KMS-11 (cell line): ENCODE results near the gene NTSR2.

Source experiments
- H2AFZ ChIP-seq: fragments of 200-600 bp; sonication (generic); 2 replicates; pipeline ENCODE4 v1.6.1; 2016; ENCODE audit warnings: antibody characterized with exemption, mixed run types, low read depth
- H3K27ac ChIP-seq: fragments of 200-600 bp; sonication (generic); 2 replicates; pipeline ENCODE4 v1.6.1; 2016; ENCODE audit warnings: mild to moderate bottlenecking, mixed run types
- H3K27me3 ChIP-seq: fragments of 200-600 bp; sonication (generic); 2 replicates; pipeline ENCODE4 v1.6.1; 2017; ENCODE audit warnings: mild to moderate bottlenecking, low read depth, mixed run types, moderate library complexity; ENCODE audit not compliant: insufficient read depth
- H3K36me3 ChIP-seq: fragments of 200-600 bp; sonication (generic); 2 replicates; pipeline ENCODE4 v1.6.1; 2017; ENCODE audit warnings: mild to moderate bottlenecking, mixed run types; ENCODE audit not compliant: insufficient read depth
- H3K4me1 ChIP-seq: fragments of 200-600 bp; sonication (generic); 2 replicates; pipeline ENCODE4 v1.6.1; 2016; ENCODE audit warnings: mild to moderate bottlenecking, low read depth, mixed run types; ENCODE audit not compliant: poor library complexity, severe bottlenecking
- H3K4me2 ChIP-seq: fragments of 200-600 bp; sonication (generic); 2 replicates; pipeline ENCODE4 v1.7.0; 2016; ENCODE audit warnings: mild to moderate bottlenecking, mixed run types
- H3K4me3 ChIP-seq: fragments of 200-600 bp; sonication (generic); IDR thresholded peaks from 2 replicates; pipeline ENCODE4 v1.6.1; 2017; ENCODE audit warnings: low read depth, low read length, mixed read lengths; ENCODE audit not compliant: insufficient read depth
- H3K79me2 ChIP-seq: fragments of 200-600 bp; sonication (generic); 2 replicates; pipeline ENCODE4 v1.6.1; 2016; ENCODE audit warnings: low read depth, mixed run types; ENCODE audit not compliant: insufficient read depth
- H3K9ac ChIP-seq: fragments of 200-600 bp; sonication (generic); 2 replicates; pipeline ENCODE4 v1.6.1; 2016; ENCODE audit warnings: mild to moderate bottlenecking, mixed run types
- H4K20me1 ChIP-seq: fragments of 200-600 bp; sonication (generic); 2 replicates; pipeline ENCODE4 v1.6.1; 2016; ENCODE audit warnings: mild to moderate bottlenecking, mixed run types; ENCODE audit not compliant: insufficient read depth
- TF ChIP-seq, protein P1 (sequence below): fragments of 200-600 bp; sonication (generic); conservative IDR thresholded peaks from 2 replicates; pipeline ENCODE4 v1.6.1; 2017; ENCODE audit warnings: low read depth, mild to moderate bottlenecking, antibody characterized with exemption, low read length, moderate library complexity, mixed read lengths

Gene NTSR2

DNA sequence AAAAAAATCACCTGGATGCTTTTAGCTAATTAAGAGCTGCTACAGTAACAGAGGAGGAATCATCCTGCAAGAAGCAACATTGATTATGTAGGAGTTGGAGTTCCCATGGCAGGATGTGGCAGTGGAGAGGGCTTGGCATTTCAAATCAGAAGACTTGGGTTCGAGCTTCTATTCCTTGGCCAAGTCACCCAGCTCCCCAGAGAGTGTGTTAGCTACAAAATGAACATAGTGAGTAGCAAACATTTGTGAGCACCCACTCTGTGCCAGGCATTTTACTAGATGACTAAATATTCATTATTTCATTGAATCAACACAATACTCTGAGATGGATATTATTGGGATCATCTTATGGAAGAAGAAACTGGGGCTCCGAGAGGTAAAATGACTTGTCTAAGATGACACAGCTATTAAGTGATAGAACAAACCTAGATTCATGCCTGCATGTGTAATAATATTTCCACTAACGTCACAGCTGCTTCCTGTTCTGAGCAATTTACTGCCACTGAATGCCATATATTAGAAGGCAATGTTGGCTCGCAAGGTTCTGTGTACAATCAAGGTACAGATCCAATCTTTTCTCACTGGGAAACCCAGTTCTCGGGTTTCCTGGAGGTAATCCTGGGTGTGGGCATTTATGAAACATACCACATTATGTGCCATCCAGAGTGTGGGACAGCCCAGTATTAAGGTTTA, 18.0 kb downstream of the NTSR2 start:
- H3K9ac ChIP-seq: no peak overlapping the region
- no peaks in the 10 kb centered on the region for H3K27me3 ChIP-seq
- no peaks in the 10 kb centered on the region for H3K79me2 ChIP-seq
- no peaks in the 10 kb centered on the region for H3K36me3 ChIP-seq
- no peak overlapping the region for H2AFZ ChIP-seq
- TF ChIP-seq, protein P1, sequence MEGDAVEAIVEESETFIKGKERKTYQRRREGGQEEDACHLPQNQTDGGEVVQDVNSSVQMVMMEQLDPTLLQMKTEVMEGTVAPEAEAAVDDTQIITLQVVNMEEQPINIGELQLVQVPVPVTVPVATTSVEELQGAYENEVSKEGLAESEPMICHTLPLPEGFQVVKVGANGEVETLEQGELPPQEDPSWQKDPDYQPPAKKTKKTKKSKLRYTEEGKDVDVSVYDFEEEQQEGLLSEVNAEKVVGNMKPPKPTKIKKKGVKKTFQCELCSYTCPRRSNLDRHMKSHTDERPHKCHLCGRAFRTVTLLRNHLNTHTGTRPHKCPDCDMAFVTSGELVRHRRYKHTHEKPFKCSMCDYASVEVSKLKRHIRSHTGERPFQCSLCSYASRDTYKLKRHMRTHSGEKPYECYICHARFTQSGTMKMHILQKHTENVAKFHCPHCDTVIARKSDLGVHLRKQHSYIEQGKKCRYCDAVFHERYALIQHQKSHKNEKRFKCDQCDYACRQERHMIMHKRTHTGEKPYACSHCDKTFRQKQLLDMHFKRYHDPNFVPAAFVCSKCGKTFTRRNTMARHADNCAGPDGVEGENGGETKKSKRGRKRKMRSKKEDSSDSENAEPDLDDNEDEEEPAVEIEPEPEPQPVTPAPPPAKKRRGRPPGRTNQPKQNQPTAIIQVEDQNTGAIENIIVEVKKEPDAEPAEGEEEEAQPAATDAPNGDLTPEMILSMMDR: no peak
- H3K4me2 ChIP-seq: no peak overlapping the region
- no peak overlapping the region for H3K27ac ChIP-seq
- no peaks in the 10 kb centered on the region for H3K4me1 ChIP-seq
- no peaks in the 10 kb centered on the region for H4K20me1 ChIP-seq
- H3K4me3 ChIP-seq: no peak overlapping the region

DNA sequence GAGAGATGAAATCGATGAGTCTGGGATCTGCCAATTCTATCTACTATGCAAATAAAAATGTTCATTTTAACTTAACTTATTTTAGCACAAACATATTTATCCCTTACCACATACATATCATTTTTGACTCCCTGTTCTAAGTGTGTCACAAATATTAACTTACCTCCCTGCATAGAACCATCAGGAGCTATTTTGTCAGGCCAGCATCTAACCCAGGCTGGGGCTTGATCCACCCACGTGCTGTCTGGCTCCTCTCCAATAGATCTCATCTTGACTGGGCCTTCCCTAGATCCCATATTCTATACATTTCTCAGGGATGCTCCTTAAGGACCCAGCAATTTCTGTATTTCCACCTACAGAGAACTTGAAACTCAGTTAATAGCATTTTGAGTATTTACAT, 20.9 kb downstream of the NTSR2 start:
- Histone ChIP-seq H3K9ac (no peak overlapping the region), H4K20me1 (no peaks in the 10 kb centered on the region), H3K79me2 (no peaks in the 10 kb centered on the region), H3K4me1 (no peaks in the 10 kb centered on the region), H3K36me3 (no peaks in the 10 kb centered on the region), H2AFZ (no peak overlapping the region), H3K4me3 (no peak overlapping the region), H3K27ac (no peak overlapping the region), H3K27me3 (no peaks in the 10 kb centered on the region), H3K4me2 (no peak overlapping the region)
- TF ChIP-seq, protein P1: no peak

DNA sequence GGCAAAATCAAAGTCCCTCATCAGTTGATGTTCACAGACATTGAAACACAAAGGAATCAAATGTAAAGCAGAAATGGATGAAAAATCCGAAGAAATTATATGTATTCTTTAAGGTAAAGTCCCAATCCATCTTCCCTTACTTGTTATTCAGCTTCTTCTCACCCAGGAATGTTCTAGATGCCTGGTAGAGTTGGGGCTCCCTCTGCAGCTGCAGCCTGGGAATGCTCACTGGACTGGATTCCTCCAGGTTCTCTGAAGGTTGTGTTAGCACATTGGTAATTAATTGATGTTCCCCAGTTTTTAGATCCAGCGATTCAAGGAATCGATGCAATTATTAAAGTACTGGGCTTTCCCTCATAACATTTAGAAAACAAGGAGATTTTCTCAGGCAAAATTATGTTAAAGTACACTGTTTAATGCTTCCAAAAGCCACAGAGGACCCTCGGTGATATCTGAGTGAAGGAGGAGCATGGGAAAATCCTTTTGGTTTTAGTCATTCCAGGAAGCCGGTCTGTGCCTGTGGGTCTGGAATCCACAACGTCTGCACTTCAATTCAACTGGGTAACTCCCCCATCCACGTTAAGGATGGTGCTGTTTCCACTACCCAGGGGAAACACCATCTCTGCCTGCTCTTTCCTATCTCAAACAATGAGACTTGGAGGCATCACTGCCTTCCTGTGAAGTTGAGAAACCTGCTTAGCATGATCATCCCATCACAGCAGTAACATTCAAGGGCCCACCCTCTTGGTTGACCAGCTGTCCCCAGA, 22.0 kb downstream of the NTSR2 start:
- no peak overlapping the region for H2AFZ ChIP-seq
- H3K4me3 ChIP-seq: no peak overlapping the region
- H4K20me1 ChIP-seq: no peaks in the 10 kb centered on the region
- H3K9ac ChIP-seq: no peak overlapping the region
- TF ChIP-seq, protein P1: no peak
- no peaks in the 10 kb centered on the region for H3K4me1 ChIP-seq
- H3K27me3 ChIP-seq: no peaks in the 10 kb centered on the region
- H3K27ac ChIP-seq: no peak overlapping the region
- no peak overlapping the region for H3K4me2 ChIP-seq
- no peaks in the 10 kb centered on the region for H3K79me2 ChIP-seq
- no peaks in the 10 kb centered on the region for H3K36me3 ChIP-seq

DNA sequence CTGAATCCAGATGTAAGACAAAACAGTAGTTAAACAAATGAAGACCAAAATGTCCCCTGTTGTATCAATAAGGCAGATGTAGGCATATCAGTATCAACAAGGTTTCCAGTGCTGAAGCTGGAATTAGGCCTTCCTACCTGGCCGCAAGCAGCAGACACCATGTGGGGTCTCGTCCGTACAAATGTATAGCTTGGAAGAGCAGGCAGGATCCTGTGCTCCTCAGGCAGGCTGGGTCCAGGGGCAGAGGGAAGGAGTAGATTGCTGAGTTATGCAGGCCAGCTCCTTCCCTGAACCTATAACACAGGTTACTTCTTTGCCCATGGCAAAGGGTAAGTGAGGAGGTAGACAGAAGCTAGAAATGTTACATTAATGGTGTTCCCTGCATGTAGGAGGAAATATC, 23.5 kb downstream of the NTSR2 start:
- Histone ChIP-seq H3K4me3 (no peak overlapping the region), H3K27me3 (no peaks in the 10 kb centered on the region), H3K9ac (no peak overlapping the region), H3K36me3 (no peaks in the 10 kb centered on the region), H4K20me1 (no peaks in the 10 kb centered on the region), H3K4me2 (no peak overlapping the region), H3K27ac (no peak overlapping the region), H3K4me1 (no peaks in the 10 kb centered on the region), H2AFZ (no peak overlapping the region), H3K79me2 (no peaks in the 10 kb centered on the region)
- TF ChIP-seq, protein P1: no peak
